SU-DHL-6 (cell line): ENCODE results near the gene LTBP1.
A peak's percentile ranks its signal among the peaks of the same experiment; 100 is the strongest.

Experiments
- H2AFZ ChIP-seq: fragments of 200-600 bp; sonication (generic); 2 replicates; pipeline ENCODE4 v1.6.1; 2014; ENCODE audit warnings: low read depth, mild to moderate bottlenecking, moderate library complexity, mixed read lengths, antibody characterized with exemption, low read length; ENCODE audit not compliant: severe bottlenecking
- H3F3A ChIP-seq: fragments of 200-600 bp; shearing (Covaris generic); 2 replicates; pipeline ENCODE4 v1.6.0; 2016; ENCODE audit warnings: antibody characterized with exemption, mild to moderate bottlenecking; ENCODE audit not compliant: insufficient read depth
- H3K27ac ChIP-seq: fragments of 200-600 bp; sonication (generic); 2 replicates; pipeline ENCODE4 v1.5.1; 2016; ENCODE audit warnings: low read depth, mild to moderate bottlenecking, low read length, moderate library complexity, mixed read lengths
- H3K27me3 ChIP-seq: fragments of 200-600 bp; sonication (generic), shearing (Covaris generic); 2 replicates; pipeline ENCODE4 v1.6.0; 2014; ENCODE audit warnings: mild to moderate bottlenecking, low read length
- H3K36me3 ChIP-seq: fragments of 200-600 bp; sonication (generic); 2 replicates; pipeline ENCODE4 v1.6.1; 2014; ENCODE audit warnings: mild to moderate bottlenecking, low read length, mixed read lengths
- H3K4me2 ChIP-seq: fragments of 300-600, 200-600 bp; shearing (Covaris generic), sonication (generic); 2 replicates; pipeline ENCODE4 v1.6.0; 2014; ENCODE audit warnings: low read length, low read depth, mild to moderate bottlenecking; ENCODE audit not compliant: poor library complexity, severe bottlenecking
- H3K4me3 ChIP-seq: fragments of 200-600 bp; sonication (generic); 2 replicates; pipeline ENCODE4 v1.5.1; 2014; ENCODE audit warnings: antibody characterized with exemption, low read length, mild to moderate bottlenecking, mixed read lengths; ENCODE audit not compliant: insufficient read depth, poor library complexity, severe bottlenecking
- H3K79me2 ChIP-seq: fragments of 200-600 bp; sonication (generic); 2 replicates; pipeline ENCODE4 v1.6.1; 2014; ENCODE audit warnings: mild to moderate bottlenecking, low read length, moderate library complexity; ENCODE audit not compliant: insufficient read depth
- H3K9ac ChIP-seq: fragments of 200-600 bp; sonication (generic); 2 replicates; pipeline ENCODE4 v1.7.0; 2014; ENCODE audit warnings: mild to moderate bottlenecking, low read length
- H3K9me2 ChIP-seq: fragments of 200-600 bp; sonication (generic); replicated peaks from 2 replicates; pipeline ENCODE4 v1.6.1; 2014; ENCODE audit warnings: low read length; ENCODE audit not compliant: insufficient read depth
- H3K9me3 ChIP-seq: fragments of 200-600 bp; sonication (generic); 2 replicates; pipeline ENCODE4 v1.6.1; 2014; ENCODE audit warnings: low read length, mixed read lengths; ENCODE audit not compliant: insufficient read depth
- H4K20me1 ChIP-seq: fragments of 200-600 bp; sonication (generic); 2 replicates; pipeline ENCODE4 v1.6.1; 2014; ENCODE audit warnings: low read depth, mild to moderate bottlenecking, antibody characterized with exemption, low read length, moderate library complexity, mixed read lengths
- CTCF ChIP-seq: fragments of 200-600 bp; sonication (generic); IDR thresholded peaks from one replicate; pipeline ENCODE4 v1.5.1; 2017; ENCODE audit warnings: antibody characterized with exemption, mild to moderate bottlenecking, low read length, moderate library complexity; ENCODE audit not compliant: insufficient read depth, poor library complexity, severe bottlenecking
- EZH2phosphoT487 ChIP-seq: fragments of 200-600 bp; sonication (generic), shearing (Covaris generic); conservative IDR thresholded peaks from 2 replicates; pipeline ENCODE4 v1.6.1; 2018; ENCODE audit warnings: mild to moderate bottlenecking, antibody characterized with exemption, low read length, moderate library complexity, mixed read lengths

LTBP1 gene

GRCh38 chr2:33392366-33392765 lies 445.6 kb downstream of the LTBP1 start:
- H3K79me2 ChIP-seq = no peaks in the 10 kb centered on the region
- TF ChIP-seq EZH2phosphoT487 (no peak), CTCF (no peak)
- H3K4me2 ChIP-seq = no peak overlapping the region

DNA sequence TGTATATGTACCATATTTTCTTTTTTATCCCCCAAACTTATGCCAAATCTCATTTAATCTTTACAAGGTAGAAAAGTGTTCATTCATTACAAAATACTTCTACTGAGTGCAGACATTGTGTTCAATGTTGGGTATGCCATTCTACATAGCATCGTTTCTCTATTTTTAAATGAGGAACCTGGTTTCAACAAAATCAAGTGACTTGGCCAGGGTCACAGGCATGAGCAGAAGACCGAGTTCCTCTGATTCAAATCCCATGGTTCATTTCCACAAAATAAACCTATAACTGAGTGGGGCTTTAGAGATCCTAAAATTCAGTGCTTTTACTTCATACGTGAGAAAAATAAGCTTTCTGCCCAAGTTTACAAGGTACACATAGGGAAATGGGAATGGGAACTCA lies 448.3 kb downstream of the LTBP1 start:
- Histone ChIP-seq H2AFZ (no peak overlapping the region), H3K27me3 (no peaks in the 10 kb centered on the region), H3K4me3 (no peak overlapping the region), H3K4me2 (no peak overlapping the region), H3K27ac (no peak overlapping the region), H3K9me3 (no peaks in the 10 kb centered on the region), H3F3A (peaks cover 6% of the 10 kb centered on the region; the same call in 1 of the 2 replicates), H3K9me2 (no peaks in the 10 kb centered on the region), H3K9ac (no peak overlapping the region), H3K79me2 (no peaks in the 10 kb centered on the region), H3K36me3 (peaks cover 11% of the 10 kb centered on the region; the same call in 1 of the 2 replicates), H4K20me1 (no peaks in the 10 kb centered on the region)
- no peak for TF ChIP-seq EZH2phosphoT487
- TF ChIP-seq CTCF = no peak

More at GRCh38 chr2:33392366-33392765, 445.6 kb downstream of the LTBP1 start:
- Histone ChIP-seq H3F3A (no peaks in the 10 kb centered on the region), H3K4me3 (no peak overlapping the region), H3K9me2 (no peaks in the 10 kb centered on the region), H4K20me1 (no peaks in the 10 kb centered on the region), H2AFZ (no peak overlapping the region), H3K27me3 (no peaks in the 10 kb centered on the region), H3K9ac (no peak overlapping the region), H3K36me3 (peaks cover 5% of the 10 kb centered on the region; the same call in 1 of the 2 replicates), H3K27ac (no peak overlapping the region), H3K9me3 (no peaks in the 10 kb centered on the region)

DNA sequence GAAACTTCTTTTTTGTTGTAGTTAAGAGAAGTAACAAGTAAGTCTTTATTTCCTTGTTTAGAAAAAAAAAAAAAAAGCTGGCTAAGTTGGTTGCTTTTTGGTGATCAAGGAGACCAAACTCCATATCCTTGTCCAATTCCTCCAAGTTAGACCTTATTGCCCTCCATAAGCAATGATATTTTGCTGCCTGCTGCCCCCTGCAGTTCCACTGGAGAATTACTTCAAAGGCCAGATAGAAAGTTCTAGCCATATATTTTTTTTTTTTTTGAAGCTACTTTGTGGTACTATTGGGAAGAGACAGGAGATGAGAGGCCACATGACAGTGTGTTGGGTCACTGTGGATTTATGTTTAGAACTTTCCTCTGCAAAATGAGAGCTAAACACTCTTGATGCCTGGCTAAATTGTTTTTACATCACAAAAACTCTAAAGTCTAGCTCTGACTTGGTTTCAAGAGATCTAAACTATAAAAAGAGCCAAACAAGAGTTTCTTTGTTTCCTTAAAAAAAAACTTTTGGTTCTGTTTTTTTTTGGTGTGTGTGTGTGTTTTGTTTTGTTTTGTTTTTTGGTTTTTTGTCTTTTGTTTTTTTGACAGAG lies 449.0 kb downstream of the LTBP1 start:
- Histone ChIP-seq H3K4me3 (no peak overlapping the region), H3K36me3 (peaks cover 11% of the 10 kb centered on the region; the same call in 1 of the 2 replicates), H3K4me2 (no peak overlapping the region), H3K9ac (no peak overlapping the region), H3K9me2 (no peaks in the 10 kb centered on the region), H4K20me1 (no peaks in the 10 kb centered on the region), H2AFZ (no peak overlapping the region), H3K9me3 (no peaks in the 10 kb centered on the region), H3K27me3 (no peaks in the 10 kb centered on the region), H3K27ac (no peak overlapping the region), H3F3A (peaks cover 6% of the 10 kb centered on the region; the same call in 1 of the 2 replicates), H3K79me2 (no peaks in the 10 kb centered on the region)
- peak; percentile 94 for TF ChIP-seq CTCF
- TF ChIP-seq EZH2phosphoT487 = no peak
